ENCODE results near the gene B3GNT3.

GRCh38 chr19:17752865-17753639 is 41.9 kb upstream of the B3GNT3 start:
- no peak for TF ChIP-seq CTCF (conservative IDR thresholded peaks at IDR 0.05; ENCODE audit: low read length)
- no peak for TF ChIP-seq EZH2phosphoT487 (IDR thresholded peaks at IDR 0.05; ENCODE audit: borderline replicate concordance)
